Measurements from ENCODE around the gene SLC9A3.
"Not testable (repeated sequence)": the region's sequence is repeated elsewhere in the genome, so short reads cannot be mapped to it uniquely, and the experiment has no call there.

Gene SLC9A3

GRCh38 chr5:488744-489688, 35.2 kb downstream of the SLC9A3 start:
- no peak for DNase-seq (ENCODE audit: low spot score)

GRCh38 chr5:488241-488640, 36.0 kb downstream of the SLC9A3 start:
- DNase-seq (ENCODE audit: low spot score): no peak

GRCh38 chr5:486597-486996, 37.7 kb downstream of the SLC9A3 start:
- not testable (repeated sequence) for DNase-seq (ENCODE audit: low spot score)

- no peak for DNase-seq (ENCODE audit: low spot score)
These were observed 38.2 kb downstream of the SLC9A3 start for GRCh38 chr5:485946-486491.

- DNase-seq (ENCODE audit: low spot score): no peak
These were observed 38.9 kb downstream of the SLC9A3 start for GRCh38 chr5:485113-485945.

- no peak for DNase-seq (ENCODE audit: low spot score)
These were observed 39.7 kb downstream of the SLC9A3 start for GRCh38 chr5:484556-484955.

- DNase-seq (ENCODE audit: low spot score): no peak
These were observed 40.7 kb downstream of the SLC9A3 start for GRCh38 chr5:483434-484140.

- no peak for DNase-seq (ENCODE audit: low spot score)
These were observed 41.2 kb downstream of the SLC9A3 start for GRCh38 chr5:483011-483410.

GRCh38 chr5:482506-482905, 41.7 kb downstream of the SLC9A3 start:
- no peak for DNase-seq (ENCODE audit: low spot score)

- no peak for DNase-seq (ENCODE audit: low spot score)
These were observed 42.2 kb downstream of the SLC9A3 start for GRCh38 chr5:482021-482420.

- no peak for DNase-seq (ENCODE audit: low spot score)
These were observed 42.9 kb downstream of the SLC9A3 start for GRCh38 chr5:481347-481746.

GRCh38 chr5:479566-480319, 44.5 kb downstream of the SLC9A3 start:
- DNase-seq (ENCODE audit: low spot score): no peak

GRCh38 chr5:478982-479535, 45.2 kb downstream of the SLC9A3 start:
- no peak for DNase-seq (ENCODE audit: low spot score)

- DNase-seq (ENCODE audit: low spot score): no peak
These were observed 45.8 kb downstream of the SLC9A3 start for GRCh38 chr5:478369-478981.

- DNase-seq (ENCODE audit: low spot score): no peak
These were observed 46.4 kb downstream of the SLC9A3 start for GRCh38 chr5:477871-478270.

- DNase-seq (ENCODE audit: low spot score): no peak
These were observed 47.0 kb downstream of the SLC9A3 start for GRCh38 chr5:477247-477646.

- no peak for DNase-seq (ENCODE audit: low spot score)
These were observed 47.5 kb downstream of the SLC9A3 start for GRCh38 chr5:476814-477175.

- no peak for DNase-seq (ENCODE audit: low spot score)
These were observed 48.0 kb downstream of the SLC9A3 start for GRCh38 chr5:476102-476813.

- no peak for DNase-seq (ENCODE audit: low spot score)
These were observed 48.5 kb downstream of the SLC9A3 start for GRCh38 chr5:475704-476101.

Data from iPS-NIHi11 (cell line).